GM10266 (cell line): ENCODE measurements around the gene IRF7.

Experiments
- DNase-seq: peaks from one replicate; pipeline ENCODE4 v3.0.0; 2012; ENCODE audit errors: extremely low spot score
- CTCF ChIP-seq: IDR thresholded peaks from 2 replicates; pipeline ENCODE4 v1.5.1; 2012; ENCODE audit warnings: mild to moderate bottlenecking, low read depth; ENCODE audit not compliant: control insufficient read depth, insufficient read depth; ENCODE audit errors: missing control alignments

Gene IRF7

DNA sequence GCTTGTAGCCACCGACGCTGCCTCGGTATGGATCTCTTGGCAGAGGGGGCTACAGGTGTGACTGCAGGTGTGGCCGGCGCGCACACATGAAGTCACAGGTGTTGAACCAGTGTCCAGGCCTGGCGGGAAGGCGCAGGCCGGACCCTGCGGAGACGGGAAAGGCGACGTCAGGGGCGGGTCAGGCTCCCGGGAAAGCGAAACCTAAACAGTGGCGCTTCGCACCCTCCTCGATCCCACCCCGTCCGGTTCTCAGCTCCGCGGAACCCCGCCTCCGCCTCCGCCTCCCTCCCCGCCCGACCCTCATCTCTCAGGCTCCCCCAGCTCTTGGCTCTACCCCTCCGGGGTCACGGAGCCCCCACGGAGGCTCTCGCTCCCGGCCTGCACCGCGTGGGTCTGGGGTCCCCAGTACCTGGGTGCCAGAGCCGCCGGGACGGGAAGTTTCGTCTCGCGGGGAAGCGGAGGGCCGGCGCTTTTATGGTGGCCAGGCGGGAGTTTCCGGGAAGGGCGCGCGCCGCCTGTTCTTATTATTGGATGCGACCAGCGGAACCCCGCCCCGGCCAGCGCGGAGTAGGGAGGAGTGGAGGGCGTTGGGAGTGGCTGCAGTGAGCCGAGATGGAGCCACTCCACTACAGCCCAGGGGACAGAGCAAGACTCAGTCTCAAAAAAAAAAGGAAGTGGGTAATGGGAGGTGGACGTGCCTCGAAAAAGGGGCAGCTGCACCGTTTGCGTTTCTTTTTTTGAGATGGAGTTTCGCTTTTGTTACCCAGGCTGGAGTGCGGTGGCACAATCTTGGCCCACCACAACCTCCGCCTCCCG, at the start of gene IRF7:
Gene IRF7, minus strand, starts transcription at position 447 of the 816 bp plus-strand sequence. CDS start 586 bp downstream, outside the sequence.
- peak; percentile 98 for DNase-seq
- TF ChIP-seq CTCF, result no peak

GRCh38 chr11:665062-665703, 49.4 kb upstream of the IRF7 start:
- TF ChIP-seq CTCF, result no peak
- DNase-seq, result no peak

DNA sequence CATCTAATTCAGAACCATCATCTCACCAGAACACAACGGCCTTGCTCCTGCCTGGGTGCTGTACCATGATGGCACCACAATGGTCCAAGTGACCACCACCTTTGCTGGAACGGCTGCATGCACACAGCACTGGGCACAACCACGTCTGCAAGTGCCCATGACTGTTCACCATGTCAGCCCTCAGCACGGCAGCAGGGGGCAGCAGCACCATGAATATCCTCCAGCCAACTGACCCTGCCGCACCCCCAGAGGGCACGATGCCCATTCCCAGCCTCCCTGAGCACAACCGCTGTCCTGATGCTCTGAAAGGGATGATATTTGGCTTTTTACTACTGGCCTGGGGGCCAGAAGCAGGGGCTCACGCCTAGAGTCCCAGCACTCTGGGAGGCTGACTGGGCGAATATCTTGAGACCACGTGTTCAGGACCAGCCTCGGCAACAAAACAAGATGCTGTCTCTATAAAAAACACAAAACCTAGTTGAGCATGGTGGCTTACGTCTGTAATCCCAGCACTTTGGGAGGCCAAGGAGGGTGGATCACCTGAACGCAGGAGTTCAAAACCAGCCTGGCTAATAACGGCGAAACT, 47.0 kb upstream of the IRF7 start:
- peak; percentile 80 for TF ChIP-seq CTCF
- peak; percentile 80 for DNase-seq

DNA sequence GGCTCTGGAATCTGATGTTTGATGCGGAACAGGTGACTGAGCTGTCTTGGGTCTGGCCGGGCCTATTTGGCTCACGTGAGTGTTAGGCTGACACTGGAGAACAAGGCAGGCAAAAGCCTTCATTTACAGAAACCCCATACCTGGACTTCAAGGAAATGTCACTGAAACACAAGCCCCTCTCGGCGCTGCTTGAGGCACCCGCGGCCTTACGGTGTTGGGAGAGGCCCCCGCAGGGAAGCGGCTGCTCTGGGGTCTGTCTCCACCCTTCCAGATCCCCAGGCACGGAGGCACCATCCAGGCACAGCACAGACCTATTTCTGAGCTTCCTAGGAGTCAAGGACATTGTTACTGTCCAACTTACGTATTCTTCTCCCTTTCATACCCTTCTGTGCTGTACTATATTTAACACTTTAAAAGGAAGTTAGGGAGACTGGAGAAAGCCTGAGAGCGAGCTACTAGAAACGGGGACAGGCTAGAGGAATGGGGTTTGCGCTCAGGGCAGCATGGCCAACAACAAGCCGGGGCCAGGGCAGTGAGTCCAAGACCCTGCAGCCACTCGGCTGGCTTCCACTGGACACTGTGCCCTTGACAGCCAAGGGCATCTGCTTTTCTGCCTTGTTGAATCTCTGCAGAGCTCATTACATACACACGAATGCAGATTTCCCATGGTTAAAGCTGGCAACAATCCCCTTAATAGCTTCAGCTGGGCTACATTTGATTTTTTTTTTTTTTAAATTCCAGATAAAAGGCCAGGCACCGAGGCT, 45.1 kb upstream of the IRF7 start:
- DNase-seq, result no peak
- TF ChIP-seq CTCF, result no peak

DNA sequence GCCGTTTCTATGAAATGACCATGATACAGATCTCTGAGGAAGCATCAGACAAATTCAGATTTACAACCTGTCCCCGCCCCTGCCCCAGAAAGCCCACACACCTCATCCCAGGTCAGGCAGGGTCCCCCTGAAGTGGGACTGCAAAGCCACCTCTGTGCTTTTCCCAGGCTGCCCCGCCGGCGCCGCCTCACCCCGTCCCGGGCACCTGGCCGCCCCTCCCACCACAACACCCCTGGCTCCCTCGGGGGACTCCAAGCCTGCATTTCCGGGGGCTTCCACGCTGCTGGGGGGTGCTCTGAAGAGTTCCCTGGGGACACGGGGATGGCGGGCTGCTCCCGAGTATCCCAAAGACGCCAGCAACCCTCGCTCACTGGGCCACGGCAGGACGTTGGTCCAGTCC, 44.5 kb upstream of the IRF7 start:
- TF ChIP-seq CTCF, result no peak

GRCh38 chr11:659532-660085, 43.9 kb upstream of the IRF7 start:
- TF ChIP-seq CTCF, result no peak

More for the DNA sequence above, 44.5 kb upstream of the IRF7 start:
- no peak for DNase-seq

More at GRCh38 chr11:659532-660085, 43.9 kb upstream of the IRF7 start:
- no peak for DNase-seq
